GM19324 (cell line): ENCODE measurements around the gene PSD4.

Experiments used
- ATAC-seq: cut with Tn5 transposase; IDR thresholded peaks from one replicate; pipeline ENCODE4 v1.9.1; 2021; ENCODE audit warnings: mild to moderate bottlenecking, moderate library complexity; ENCODE audit not compliant: unreplicated experiment, low FRiP score

PSD4 gene

GRCh38 chr2:113202305-113203216 lies 28.8 kb downstream of the PSD4 start:
- no peak for ATAC-seq

GRCh38 chr2:113203217-113203530 lies 29.4 kb downstream of the PSD4 start:
- no peak for ATAC-seq

- peak; percentile 76 for ATAC-seq
Measured at GRCh38 chr2:113203901-113204519, 30.2 kb downstream of the PSD4 start.

GRCh38 chr2:113206251-113206650 lies 32.5 kb downstream of the PSD4 start:
- ATAC-seq, result no peak

- ATAC-seq, result no peak
Measured at GRCh38 chr2:113207021-113207420, 33.2 kb downstream of the PSD4 start.

- ATAC-seq, result no peak
Measured at GRCh38 chr2:113208396-113208795, 34.6 kb downstream of the PSD4 start.

- ATAC-seq, result no peak
Measured at GRCh38 chr2:113209011-113209645, 35.4 kb downstream of the PSD4 start.

- no peak for ATAC-seq
Measured at GRCh38 chr2:113209646-113210171, 35.9 kb downstream of the PSD4 start.

- ATAC-seq, result no peak
Measured at GRCh38 chr2:113211226-113212105, 37.7 kb downstream of the PSD4 start.

GRCh38 chr2:113212245-113213060 lies 38.7 kb downstream of the PSD4 start:
- ATAC-seq, result no peak

GRCh38 chr2:113213061-113213930 lies 39.5 kb downstream of the PSD4 start:
- ATAC-seq, result no peak

GRCh38 chr2:113214141-113214540 lies 40.4 kb downstream of the PSD4 start:
- ATAC-seq, result no peak

GRCh38 chr2:113215056-113215455 lies 41.3 kb downstream of the PSD4 start:
- ATAC-seq, result no peak

GRCh38 chr2:113216321-113216720 lies 42.5 kb downstream of the PSD4 start:
- no peak for ATAC-seq

- ATAC-seq, result no peak
Measured at GRCh38 chr2:113216891-113217454, 43.2 kb downstream of the PSD4 start.

- no peak for ATAC-seq
Measured at GRCh38 chr2:113217455-113218282, 43.9 kb downstream of the PSD4 start.

- no peak for ATAC-seq
Measured at GRCh38 chr2:113218283-113219091, 44.7 kb downstream of the PSD4 start.
